ENCODE results near the gene GRHL1. TPM values are rescaled to one million over a fixed set of nuclear protein-coding genes. Genes with fewer than 3 reads are reported as not detected.
"Not testable (repeated sequence)": the region's sequence is repeated elsewhere in the genome, so short reads cannot be mapped to it uniquely, and the experiment has no call there.

GRHL1 gene
- total and polyA plus RNA-seq, 9 of the 15 experiments (the other 6 are each of a cell fraction or from before 2014, with no cell fraction given), result 1.7 to 6.1 (median 4.7) TPM

- no peak for TF ChIP-seq SIN3B (IDR thresholded peaks at IDR 0.05; ENCODE audit: low read depth)
These were observed 57.8 kb downstream of the GRHL1 start (continued) for GRCh38 chr2:10009271-10009810.

DNA sequence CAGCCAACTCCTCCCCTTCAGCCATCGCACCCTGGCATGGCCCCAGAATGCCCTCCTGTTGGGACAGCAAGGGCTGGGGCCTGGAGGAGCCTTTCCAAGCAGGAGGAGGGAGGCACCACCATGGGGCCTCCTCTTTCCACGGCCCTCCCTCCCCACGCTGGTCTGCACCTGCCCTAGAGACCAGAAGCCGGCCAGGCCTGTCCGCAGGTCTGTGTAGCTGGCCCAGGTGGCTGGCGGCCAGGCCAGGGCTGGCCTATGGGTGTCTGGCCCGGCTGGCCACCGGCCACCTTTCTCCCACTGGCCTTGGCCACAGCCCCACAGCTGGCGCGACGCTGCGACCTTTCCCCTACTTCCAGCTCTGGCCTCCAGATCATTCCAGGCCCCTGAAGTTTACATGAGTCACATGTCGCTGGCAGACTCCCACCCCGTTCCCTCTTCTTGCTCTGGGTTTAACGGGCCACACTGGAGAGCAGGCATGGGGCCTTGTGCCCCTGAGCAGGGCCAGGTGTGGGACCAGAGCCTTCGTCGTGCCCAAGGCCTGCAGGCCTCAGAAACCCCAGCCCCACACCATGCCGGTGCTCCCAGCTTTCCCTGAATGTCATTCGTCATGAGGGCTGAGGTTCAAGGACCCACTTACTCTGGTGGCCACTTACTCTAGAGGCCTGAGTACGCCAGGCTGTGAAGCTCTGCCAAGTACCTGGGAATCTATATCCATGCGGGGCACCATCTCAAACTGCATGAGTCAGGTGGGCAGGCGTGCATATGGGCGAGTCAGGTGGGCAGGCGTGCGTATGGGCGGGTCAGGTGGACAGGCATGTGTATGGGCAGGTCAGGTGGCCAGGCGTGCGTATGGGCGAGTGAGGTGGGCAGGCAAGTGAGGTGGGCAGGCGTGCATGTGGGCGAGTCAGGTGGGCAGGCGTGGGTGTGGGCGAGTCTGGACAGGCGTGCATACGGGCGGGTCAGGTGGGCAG is 58.6 kb downstream of the GRHL1 start:
- Histone ChIP-seq H2AFZ (ENCODE audit: low read depth, low read length) (no peak overlapping the region), H3K27me3 (ENCODE audit: control insufficient read depth in 2 of 2, insufficient read depth in 2 of 2, low read length in 2 of 2) (no peaks in the 10 kb centered on the region), H3K79me2 (ENCODE audit: control insufficient read depth, insufficient read depth, low read length) (no peaks in the 10 kb centered on the region), H3K9me3 (replicated peaks; ENCODE audit: control insufficient read depth, insufficient read depth, low read depth, low read length) (no peaks in the 10 kb centered on the region; the same call in 1 of the 2 replicates), H3K9me1 (ENCODE audit: control insufficient read depth, insufficient read depth, low read length) (no peaks in the 10 kb centered on the region), H3K27ac (ENCODE audit: extremely low read depth, low read depth, low read length) (no peak overlapping the region), H3K9ac (ENCODE audit: insufficient read depth in 1 of 2, low read depth in 2 of 2, low read length in 2 of 2) (peak overlapping the region in 1 of 2 experiments; percentile 56; a peak in 1 of 4 replicates), H3K4me1 (replicated peaks in 1 of 2; ENCODE audit: control insufficient read depth in 2 of 2, insufficient read depth in 2 of 2, low read length in 2 of 2) (peaks cover 8 to 40% of the 10 kb centered on the region in 2 experiments), H4K20me1 (replicated peaks; ENCODE audit: control insufficient read depth, insufficient read depth, low read length) (no peaks in the 10 kb centered on the region), H3K4me3 (no peak overlapping the region), H3K4me2 (ENCODE audit: insufficient read depth, low read length) (no peak overlapping the region), H3K36me3 (ENCODE audit: control insufficient read depth, insufficient read depth, low read length) (no peaks in the 10 kb centered on the region)
- FAIRE-seq (no peak), DNase-seq (ENCODE audit: extremely low read depth in 1 of 4, low spot score in 3 of 4) (no peak), ATAC-seq (no peak)
- no TSS peak for BruUV-seq (replicated peaks)
- in situ Hi-C loops (cut with MboI), result no loop called here
- CTCF ChIA-PET (ENCODE audit: low intra/inter-chr PET ratio), result no interaction called here
- POLR2A ChIA-PET, result no interaction called here
- WGBS (ENCODE audit: insufficient coverage, low coverage, missing lambda C conversion rate), result 64% methylated on average over 22 of the region's 36 CpGs
- intact Hi-C loops (cut with micrococcal nuclease), result no loop called here
- TF ChIP-seq, protein P1, sequence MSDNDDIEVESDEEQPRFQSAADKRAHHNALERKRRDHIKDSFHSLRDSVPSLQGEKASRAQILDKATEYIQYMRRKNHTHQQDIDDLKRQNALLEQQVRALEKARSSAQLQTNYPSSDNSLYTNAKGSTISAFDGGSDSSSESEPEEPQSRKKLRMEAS (CRISPR knock-in tag; IDR thresholded peaks at IDR 0.05), result no peak
- TF ChIP-seq KLF10 (CRISPR knock-in tag; IDR thresholded peaks at IDR 0.05) (no peak), ARID3B (CRISPR knock-in tag; IDR thresholded peaks at IDR 0.05; ENCODE audit: borderline replicate concordance) (no peak)

- POLR2A ChIA-PET; ATAC-seq; intact Hi-C loops (cut with micrococcal nuclease); in situ Hi-C loops (cut with MboI); H4K20me1 ChIP-seq (replicated peaks; ENCODE audit: control insufficient read depth, insufficient read depth, low read length); DNase-seq (ENCODE audit: extremely low read depth in 1 of 4, low spot score in 3 of 4); H3K27me3 ChIP-seq (ENCODE audit: control insufficient read depth in 2 of 2, insufficient read depth in 2 of 2, low read length in 2 of 2); H3K4me2 ChIP-seq (ENCODE audit: insufficient read depth, low read length); H2AFZ ChIP-seq (ENCODE audit: low read depth, low read length); H3K4me3 ChIP-seq; H3K9me1 ChIP-seq (ENCODE audit: control insufficient read depth, insufficient read depth, low read length); H3K36me3 ChIP-seq (ENCODE audit: control insufficient read depth, insufficient read depth, low read length); H3K9ac ChIP-seq (ENCODE audit: insufficient read depth in 1 of 2, low read depth in 2 of 2, low read length in 2 of 2); CTCF ChIA-PET (ENCODE audit: low intra/inter-chr PET ratio); H3K27ac ChIP-seq (ENCODE audit: extremely low read depth, low read depth, low read length); FAIRE-seq; BruUV-seq (replicated peaks); H3K79me2 ChIP-seq (ENCODE audit: control insufficient read depth, insufficient read depth, low read length); H3K9me3 ChIP-seq (replicated peaks; ENCODE audit: control insufficient read depth, insufficient read depth, low read depth, low read length): not testable (repeated sequence)
- H3K4me1 ChIP-seq (replicated peaks in 1 of 2; ENCODE audit: control insufficient read depth in 2 of 2, insufficient read depth in 2 of 2, low read length in 2 of 2), result peaks cover 8 to 45% of the 10 kb centered on the region in 2 experiments
- 84% methylated on average over 50 of the region's 52 CpGs for WGBS (ENCODE audit: insufficient coverage, low coverage, missing lambda C conversion rate)
These were observed 59.5 kb downstream of the GRHL1 start for GRCh38 chr2:10010861-10011605.

Measured in K562 (cell line).